Nephron progenitor cell (in vitro differentiated cells): ENCODE data around the gene OR10P1.

Experiments
- DNase-seq: peaks from one replicate; pipeline ENCODE4 v3.0.0; 2021
- H3K27ac Mint-ChIP-seq: 2 replicates; pipeline ENCODE4 v1.8.0; 2021; ENCODE audit warnings: mild to moderate bottlenecking, moderate library complexity, mixed read lengths
- H3K27me3 Mint-ChIP-seq: 2 replicates; pipeline ENCODE4 v1.8.0; 2021; ENCODE audit warnings: mild to moderate bottlenecking, low read depth, mixed read lengths; ENCODE audit not compliant: poor library complexity
- H3K36me3 Mint-ChIP-seq: 2 replicates; pipeline ENCODE4 v1.8.0; 2021; ENCODE audit warnings: low read depth, mixed read lengths
- H3K4me1 Mint-ChIP-seq: 2 replicates; pipeline ENCODE4 v1.8.0; 2021; ENCODE audit warnings: mixed read lengths
- H3K4me3 Mint-ChIP-seq: 2 replicates; pipeline ENCODE4 v1.8.0; 2021; ENCODE audit warnings: mild to moderate bottlenecking, moderate library complexity, mixed read lengths
- H3K9me3 Mint-ChIP-seq: 2 replicates; pipeline ENCODE4 v1.8.0; 2021; ENCODE audit warnings: mild to moderate bottlenecking, moderate library complexity, mixed read lengths
- TF ChIP-seq, protein P1 (sequence below): fragments of 200-600 bp; sonication (generic); IDR thresholded peaks from 2 replicates; pipeline ENCODE4 v1.5.0; 2021; ENCODE audit warnings: antibody characterized with exemption

OR10P1 gene

DNA sequence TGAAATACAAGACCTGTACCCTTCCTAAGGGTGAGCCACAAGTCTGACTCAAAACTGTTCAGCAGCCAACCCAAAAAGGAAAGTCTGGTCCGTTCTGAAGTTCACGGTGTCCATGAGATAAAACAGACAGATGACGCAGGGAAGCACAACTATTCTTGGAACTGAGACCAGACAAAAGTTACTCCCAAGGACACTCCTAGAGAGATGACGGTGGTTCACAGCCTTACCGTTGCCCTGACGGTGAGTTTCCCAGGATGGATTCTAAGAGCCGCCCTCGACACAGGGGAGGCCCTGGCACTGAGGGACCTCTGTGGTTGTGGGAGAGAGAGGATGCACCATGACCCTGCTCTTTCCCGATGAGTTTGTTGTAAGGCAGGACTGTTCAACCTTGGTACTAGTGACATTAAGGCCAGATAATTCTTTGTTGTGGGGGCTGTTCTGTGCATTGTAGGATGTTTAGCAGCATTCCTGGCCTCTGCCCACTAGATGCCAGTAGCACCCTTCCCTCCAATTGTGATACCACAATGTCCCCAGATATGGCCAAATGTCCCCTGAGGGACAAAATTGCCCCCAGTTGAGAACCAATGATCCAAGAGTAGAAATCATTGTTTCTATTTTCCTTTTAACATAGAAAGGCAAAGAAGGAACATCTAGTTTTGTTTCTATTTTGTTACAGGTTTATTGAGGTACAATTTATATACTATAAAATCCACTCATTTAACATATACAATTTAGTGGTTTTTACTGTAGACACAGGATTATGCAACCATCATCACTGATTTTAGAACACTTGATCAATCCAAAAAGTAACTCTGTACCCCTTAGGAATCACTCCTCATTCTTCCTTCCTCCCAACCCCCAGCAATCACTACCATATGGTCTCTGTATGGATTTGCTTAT is 23.0 kb downstream of the OR10P1 start:
- no peak for DNase-seq
- TF ChIP-seq, protein P1, sequence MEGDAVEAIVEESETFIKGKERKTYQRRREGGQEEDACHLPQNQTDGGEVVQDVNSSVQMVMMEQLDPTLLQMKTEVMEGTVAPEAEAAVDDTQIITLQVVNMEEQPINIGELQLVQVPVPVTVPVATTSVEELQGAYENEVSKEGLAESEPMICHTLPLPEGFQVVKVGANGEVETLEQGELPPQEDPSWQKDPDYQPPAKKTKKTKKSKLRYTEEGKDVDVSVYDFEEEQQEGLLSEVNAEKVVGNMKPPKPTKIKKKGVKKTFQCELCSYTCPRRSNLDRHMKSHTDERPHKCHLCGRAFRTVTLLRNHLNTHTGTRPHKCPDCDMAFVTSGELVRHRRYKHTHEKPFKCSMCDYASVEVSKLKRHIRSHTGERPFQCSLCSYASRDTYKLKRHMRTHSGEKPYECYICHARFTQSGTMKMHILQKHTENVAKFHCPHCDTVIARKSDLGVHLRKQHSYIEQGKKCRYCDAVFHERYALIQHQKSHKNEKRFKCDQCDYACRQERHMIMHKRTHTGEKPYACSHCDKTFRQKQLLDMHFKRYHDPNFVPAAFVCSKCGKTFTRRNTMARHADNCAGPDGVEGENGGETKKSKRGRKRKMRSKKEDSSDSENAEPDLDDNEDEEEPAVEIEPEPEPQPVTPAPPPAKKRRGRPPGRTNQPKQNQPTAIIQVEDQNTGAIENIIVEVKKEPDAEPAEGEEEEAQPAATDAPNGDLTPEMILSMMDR: peak; percentile 38
- H3K4me3 Mint-ChIP-seq: no peak overlapping the region
- H3K4me1 Mint-ChIP-seq: no peaks in the 10 kb centered on the region
- no peak overlapping the region for H3K27ac Mint-ChIP-seq
- H3K27me3 Mint-ChIP-seq: peaks cover 32% of the 10 kb centered on the region
- no peaks in the 10 kb centered on the region for H3K9me3 Mint-ChIP-seq
- H3K36me3 Mint-ChIP-seq: no peaks in the 10 kb centered on the region

DNA sequence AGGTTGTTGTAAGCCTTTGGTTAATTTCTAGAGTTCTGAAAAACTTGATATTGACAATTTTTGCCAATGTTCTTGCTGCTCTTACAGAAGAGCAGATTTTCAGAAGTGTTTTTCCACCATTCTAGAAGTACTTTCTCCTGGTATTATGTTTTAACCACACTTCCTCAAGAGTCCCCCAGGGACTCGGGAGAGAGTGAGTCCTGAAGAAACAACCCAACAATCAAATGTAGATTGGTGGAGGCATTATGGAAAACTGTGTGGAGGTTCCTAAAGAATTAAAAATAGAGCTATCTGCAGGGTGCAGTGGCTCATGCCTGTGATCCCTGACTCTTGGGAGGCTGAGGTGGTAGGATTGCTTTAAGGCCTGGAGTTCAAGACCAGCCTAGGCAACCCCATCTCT is 26.7 kb downstream of the OR10P1 start:
- no peak for DNase-seq
- Mint-ChIP-seq H3K4me3 (no peak overlapping the region), H3K9me3 (no peaks in the 10 kb centered on the region), H3K4me1 (no peaks in the 10 kb centered on the region), H3K27me3 (peaks cover 10% of the 10 kb centered on the region), H3K36me3 (no peaks in the 10 kb centered on the region), H3K27ac (no peak overlapping the region)
- TF ChIP-seq, protein P1: no peak

DNA sequence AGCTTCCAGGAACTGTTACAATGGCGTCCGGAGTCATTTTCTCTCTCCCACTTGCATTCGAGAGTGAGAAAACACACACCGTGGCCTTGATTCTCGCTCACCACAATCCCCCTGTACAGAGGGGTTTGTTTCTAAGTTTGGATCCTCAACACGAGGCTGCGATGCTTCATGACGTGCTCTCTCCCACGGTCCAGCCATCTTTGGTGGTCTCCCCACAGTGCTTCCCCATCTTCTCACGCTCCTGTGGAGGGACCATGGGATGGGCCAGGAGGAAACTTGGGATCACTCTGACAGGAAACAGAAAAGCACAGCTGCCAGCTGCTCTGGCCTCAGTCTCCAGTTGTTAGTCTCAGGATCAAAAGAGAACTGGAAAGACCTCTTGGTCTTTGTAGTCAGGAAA is 28.1 kb downstream of the OR10P1 start:
- Mint-ChIP-seq H3K9me3 (no peaks in the 10 kb centered on the region), H3K36me3 (no peaks in the 10 kb centered on the region), H3K27ac (no peak overlapping the region), H3K4me3 (no peak overlapping the region), H3K27me3 (peaks cover 8% of the 10 kb centered on the region), H3K4me1 (no peaks in the 10 kb centered on the region)
- TF ChIP-seq, protein P1: no peak
- no peak for DNase-seq

DNA sequence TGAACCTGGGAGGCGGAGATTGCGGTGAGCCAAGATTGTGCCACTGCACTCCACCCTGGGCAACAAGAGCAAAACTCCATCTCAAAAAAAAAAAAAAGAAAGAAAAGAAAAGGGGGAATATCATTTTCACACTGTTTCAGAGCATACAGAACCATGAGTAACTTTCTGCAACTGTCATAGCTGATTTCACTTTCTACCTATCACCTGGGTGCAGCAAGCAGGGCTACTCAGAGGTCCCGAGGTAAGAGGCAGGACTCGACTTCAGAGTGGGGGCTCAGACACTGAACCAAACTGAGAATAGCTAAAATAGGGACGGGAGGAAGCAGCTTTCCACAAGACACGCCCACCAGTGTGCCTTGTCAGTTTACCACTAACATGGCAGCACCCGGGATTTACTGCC is 29.8 kb downstream of the OR10P1 start:
- Mint-ChIP-seq H3K36me3 (no peaks in the 10 kb centered on the region), H3K4me1 (no peaks in the 10 kb centered on the region), H3K27me3 (peaks cover 9% of the 10 kb centered on the region), H3K9me3 (no peaks in the 10 kb centered on the region), H3K27ac (no peak overlapping the region), H3K4me3 (no peak overlapping the region)
- DNase-seq: no peak
- TF ChIP-seq, protein P1: no peak

DNA sequence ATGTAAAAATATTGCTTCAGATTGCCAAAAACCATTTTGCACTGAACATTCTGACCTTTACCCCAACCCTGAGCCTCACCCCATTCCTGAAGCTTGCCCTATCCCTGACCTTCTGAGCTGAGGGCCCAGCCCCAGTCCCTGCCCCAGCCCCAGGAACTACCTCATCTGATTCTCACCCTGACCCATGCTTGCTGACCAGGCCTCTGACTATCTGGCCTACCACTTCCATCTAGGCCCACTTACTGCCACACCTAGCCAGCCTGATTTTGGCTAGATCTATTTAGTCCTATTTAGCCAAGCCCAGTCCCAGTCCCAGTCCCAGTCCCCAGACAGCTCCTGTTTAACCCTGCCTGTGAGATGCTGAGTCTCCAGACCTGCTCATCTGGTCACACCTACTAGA is 33.6 kb downstream of the OR10P1 start:
- no peaks in the 10 kb centered on the region for H3K36me3 Mint-ChIP-seq
- H3K9me3 Mint-ChIP-seq: no peaks in the 10 kb centered on the region
- peaks cover 13% of the 10 kb centered on the region for H3K27me3 Mint-ChIP-seq
- no peak overlapping the region for H3K4me3 Mint-ChIP-seq
- no peaks in the 10 kb centered on the region for H3K4me1 Mint-ChIP-seq
- no peak for DNase-seq
- TF ChIP-seq, protein P1: no peak
- no peak overlapping the region for H3K27ac Mint-ChIP-seq

DNA sequence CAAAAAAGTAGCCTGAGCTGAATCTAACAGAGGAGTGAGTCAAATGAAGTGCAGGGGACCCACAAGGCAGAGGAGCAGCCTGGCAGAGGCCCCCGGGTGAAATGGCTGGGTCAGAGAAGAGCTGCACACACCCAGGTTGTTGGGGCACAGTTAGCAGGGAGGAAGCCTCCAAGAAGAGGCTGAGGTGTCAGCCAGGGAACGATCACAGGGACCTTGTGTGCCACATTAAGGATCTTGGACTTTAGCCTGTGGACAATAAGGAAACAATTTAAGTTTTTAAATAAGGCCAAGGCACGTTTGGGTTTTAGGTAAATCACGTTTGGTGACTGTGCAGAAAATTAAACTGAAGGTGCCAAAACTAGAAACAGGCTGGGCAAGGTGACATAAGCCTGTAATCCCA is 35.1 kb downstream of the OR10P1 start:
- peaks cover 25% of the 10 kb centered on the region for H3K27me3 Mint-ChIP-seq

More for the DNA sequence above, 35.1 kb downstream of the OR10P1 start:
- Mint-ChIP-seq H3K27ac (peak overlapping the region; percentile 57), H3K4me1 (no peaks in the 10 kb centered on the region), H3K36me3 (no peaks in the 10 kb centered on the region), H3K4me3 (no peak overlapping the region), H3K9me3 (no peaks in the 10 kb centered on the region)
- TF ChIP-seq, protein P1: no peak
- DNase-seq: no peak
